ENCODE results near the gene SUMO1. TPM values are rescaled to one million over a fixed set of nuclear protein-coding genes. Genes with fewer than 3 reads are reported as not detected.
A peak's percentile ranks its signal among the peaks of the same experiment; 100 is the strongest.

SUMO1 gene
- polyA plus RNA-seq, 2 of the 4 experiments (the other 2 are of a cell fraction) = 206 to 316 TPM

- H3K9me3 ChIP-seq = no peaks in the 10 kb centered on the region
- POLR2A ChIA-PET = no interaction called here
- ATAC-seq (no peak), FAIRE-seq (no peak), DNase-seq (ENCODE audit: low read depth in 1 of 2, low spot score in 1 of 2) (peak in 1 of 2 experiments; percentile 6)
- CTCF ChIA-PET = interaction anchor here (0.9 kb wide), 1 partner anchor 9 kb away, joined by 5 read pairs; no protein-coding TSS in a partner anchor
- no peak overlapping the region for H3K4me3 ChIP-seq
- TF ChIP-seq ESRRA (IDR thresholded peaks at IDR 0.05; ENCODE audit: borderline replicate concordance, low read length) (no peak), EP300 (IDR thresholded peaks at IDR 0.05) (peak in 1 of 2 experiments; percentile 50; a peak in 2 of 5 replicates)
- WGBS (ENCODE audit: missing lambda C conversion rate) = 33% methylated on average over 1 of the region's 1 CpG
- H3K4me1 ChIP-seq = peaks cover 25% of the 10 kb centered on the region
- peak overlapping the region in 1 of 2 experiments; percentile 61; a peak in 4 of 6 replicates for H3K27ac ChIP-seq
- H3K4me2 ChIP-seq = 0 out of 3 replicates have a peak overlapping the region, but pooled peaks have one; percentile 15
These were observed 50.8 kb downstream of the SUMO1 start for GRCh38 chr2:202187570-202187969.

- no peak for ATAC-seq
- ChIA-PET CTCF (no interaction called here), POLR2A (no interaction called here)
These were observed 51.7 kb downstream of the SUMO1 start for GRCh38 chr2:202186641-202187202.

GRCh38 chr2:202185156-202185555, 53.2 kb downstream of the SUMO1 start:
- no peak for ATAC-seq
- no peak for TF ChIP-seq HOXB5 (CRISPR knock-in tag; IDR thresholded peaks at IDR 0.05)
- no peak for TF ChIP-seq MYC (IDR thresholded peaks at IDR 0.05; ENCODE audit: borderline replicate concordance, low read length)

More at GRCh38 chr2:202186641-202187202, 51.7 kb downstream of the SUMO1 start:
- H3K27ac ChIP-seq = peak overlapping the region in 1 of 2 experiments; percentile 61; a peak in 3 of 6 replicates
- no peak overlapping the region for H3K4me3 ChIP-seq
- DNase-seq (ENCODE audit: low read depth in 1 of 2, low spot score in 1 of 2) (no peak), FAIRE-seq (no peak)
- 77% methylated on average over 4 of the region's 4 CpGs for WGBS (ENCODE audit: missing lambda C conversion rate)
- peaks cover 25% of the 10 kb centered on the region for H3K4me1 ChIP-seq
- TF ChIP-seq CTCF (IDR thresholded peaks at IDR 0.05) (no peak), ZNF302 (CRISPR knock-in tag; IDR thresholded peaks at IDR 0.05) (no peak), NPAS2 (CRISPR knock-in tag; IDR thresholded peaks at IDR 0.05; ENCODE audit: borderline replicate concordance) (no peak), ZC3H11A (IDR thresholded peaks at IDR 0.05) (no peak), FOSB (CRISPR knock-in tag; IDR thresholded peaks at IDR 0.05) (no peak), GATA3 (IDR thresholded peaks at IDR 0.05; ENCODE audit: borderline replicate concordance) (no peak), EP300 (IDR thresholded peaks at IDR 0.05) (no peak), ATOH8 (CRISPR knock-in tag; IDR thresholded peaks at IDR 0.05; ENCODE audit: low read depth) (no peak), SMC3 (IDR thresholded peaks at IDR 0.05) (no peak), EHMT2 (IDR thresholded peaks at IDR 0.05; ENCODE audit: low read depth) (no peak), JUNB (IDR thresholded peaks at IDR 0.05) (no peak), BHLHE40 (IDR thresholded peaks at IDR 0.05; ENCODE audit: low read depth, low read length) (no peak), NR3C1 (IDR thresholded peaks at IDR 0.05) (no peak), HOXB13 (CRISPR knock-in tag; IDR thresholded peaks at IDR 0.05; ENCODE audit: low read depth) (no peak)
- H3K4me2 ChIP-seq = no peak overlapping the region
- H3K9me3 ChIP-seq = no peaks in the 10 kb centered on the region

GRCh38 chr2:202184557-202184956, 53.8 kb downstream of the SUMO1 start:
- DNase-seq (ENCODE audit: low read depth in 1 of 2, low spot score in 1 of 2) (no peak), ATAC-seq (no peak), FAIRE-seq (no peak)
- POLR2A ChIA-PET = no interaction called here
- Histone ChIP-seq H3K9me3 (no peaks in the 10 kb centered on the region), H3K4me3 (no peak overlapping the region), H3K4me2 (no peak overlapping the region), H3K4me1 (peaks cover 25% of the 10 kb centered on the region), H3K27ac (no peak overlapping the region)
- WGBS (ENCODE audit: missing lambda C conversion rate) = 76% methylated on average over 2 of the region's 2 CpGs
- CTCF ChIA-PET = interaction anchor here (0.6 to 2.3 kb wide), 5 partner anchors 9 to 388 kb away, joined by 3 to 9 read pairs (median 3); no protein-coding TSS in a partner anchor
- TF ChIP-seq CHD4 (IDR thresholded peaks at IDR 0.05; ENCODE audit: borderline replicate concordance) (no peak), CTCF (IDR thresholded peaks at IDR 0.05) (no peak), PHF8 (IDR thresholded peaks at IDR 0.05; ENCODE audit: borderline replicate concordance, low read depth) (no peak), RNF2 (IDR thresholded peaks at IDR 0.05; ENCODE audit: borderline replicate concordance, low read depth) (no peak), EHMT2 (IDR thresholded peaks at IDR 0.05; ENCODE audit: low read depth) (no peak), KDM1A (IDR thresholded peaks at IDR 0.05; ENCODE audit: low read depth) (no peak), USF2 (IDR thresholded peaks at IDR 0.05) (no peak), HEYL (CRISPR knock-in tag; IDR thresholded peaks at IDR 0.05) (no peak)

More at GRCh38 chr2:202185156-202185555, 53.2 kb downstream of the SUMO1 start:
- 83% methylated on average over 6 of the region's 6 CpGs for WGBS (ENCODE audit: missing lambda C conversion rate)
- H3K4me1 ChIP-seq = peaks cover 25% of the 10 kb centered on the region
- ChIA-PET CTCF (interaction anchor here (0.8 to 2.3 kb wide), 4 partner anchors 9 to 388 kb away, joined by 3 to 9 read pairs (median 3); no protein-coding TSS in a partner anchor), POLR2A (no interaction called here)
- no peak for FAIRE-seq
- peak overlapping the region in 1 of 2 experiments; percentile 63; a peak in 3 of 6 replicates for H3K27ac ChIP-seq
- H3K9me3 ChIP-seq = no peaks in the 10 kb centered on the region
- no peak overlapping the region for H3K4me2 ChIP-seq
- H3K4me3 ChIP-seq = no peak overlapping the region
- no peak for DNase-seq (ENCODE audit: low read depth in 1 of 2, low spot score in 1 of 2)

Measured in A549 (cell line).